ENCODE measurements around the gene RPS6KA6.
"Not testable (repeated sequence)": the region's sequence is repeated elsewhere in the genome, so short reads cannot be mapped to it uniquely, and the experiment has no call there.

RPS6KA6 gene

DNA sequence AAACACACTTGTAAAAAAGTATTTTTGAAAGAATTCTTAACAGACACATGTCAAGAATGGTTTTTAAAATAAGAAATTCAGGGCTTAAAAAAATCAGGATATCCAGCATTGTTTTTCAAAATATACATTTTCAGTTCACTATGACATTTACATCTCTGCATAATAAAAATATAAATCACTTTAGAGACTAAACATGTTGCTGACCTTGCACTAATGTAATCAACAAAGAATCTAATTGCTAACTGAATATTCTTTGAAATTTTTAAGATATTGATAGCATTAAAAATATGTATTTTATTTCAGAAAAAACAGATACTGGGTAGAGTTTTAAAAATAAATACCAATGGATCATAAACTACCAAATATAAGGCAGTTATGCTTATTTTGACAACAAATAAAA, 26.4 kb downstream of the RPS6KA6 start:
- FAIRE-seq: no peak

DNA sequence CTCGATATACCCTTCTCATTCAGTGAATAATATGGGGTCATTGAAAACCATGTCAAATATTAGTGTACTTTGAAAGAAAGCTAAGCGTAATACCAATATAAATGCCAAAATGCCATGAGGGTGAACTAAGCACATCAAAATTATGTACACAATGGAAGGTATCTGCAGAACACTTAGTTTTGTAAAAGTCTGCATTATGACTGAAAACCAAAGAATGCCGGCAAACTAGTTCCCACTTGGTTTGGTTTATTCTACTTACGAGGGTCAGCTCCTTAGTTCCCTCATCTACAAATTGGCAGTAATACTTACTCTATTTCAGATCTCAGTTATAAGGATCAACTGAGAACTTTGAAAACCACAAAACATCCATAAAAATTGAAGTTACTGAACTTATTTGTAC, 27.3 kb downstream of the RPS6KA6 start:
- FAIRE-seq: no peak

DNA sequence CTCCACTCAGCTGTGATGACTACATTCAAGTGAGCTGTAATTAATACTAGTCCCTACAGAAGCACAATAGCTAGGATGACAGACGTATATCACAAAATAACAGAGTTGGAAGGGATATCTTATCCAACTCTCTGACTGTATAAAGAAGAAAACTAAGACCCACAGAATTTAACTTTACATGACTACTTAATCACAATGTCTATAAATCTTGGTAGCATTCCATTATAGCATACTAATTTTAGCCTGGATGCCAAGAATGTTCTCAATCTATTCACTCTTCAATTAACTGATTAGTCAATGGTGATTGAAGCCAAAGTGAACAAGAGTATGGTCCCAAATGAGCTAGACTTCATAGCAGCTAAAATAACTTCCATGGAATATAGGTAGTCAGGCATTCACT, 31.2 kb downstream of the RPS6KA6 start:
- no peak for FAIRE-seq

DNA sequence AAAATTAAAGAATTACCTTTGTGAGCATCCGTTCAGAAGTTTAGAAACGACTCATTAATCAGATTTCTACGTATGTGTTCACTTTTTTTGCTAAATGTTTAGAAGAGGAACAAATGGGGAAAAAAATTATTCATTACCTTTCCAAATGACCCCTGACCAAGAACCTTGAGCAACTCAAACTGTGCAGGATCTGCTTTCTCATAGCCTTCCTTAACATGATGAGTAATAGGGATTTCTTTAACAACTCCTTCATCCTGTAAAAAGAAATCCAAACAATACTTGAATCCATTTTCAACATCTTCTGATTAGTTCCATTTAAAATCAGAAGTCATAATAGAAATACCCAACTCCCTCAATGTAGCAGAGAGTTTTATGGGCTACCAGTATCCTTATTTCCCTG, 32.1 kb downstream of the RPS6KA6 start:
- FAIRE-seq: no peak

DNA sequence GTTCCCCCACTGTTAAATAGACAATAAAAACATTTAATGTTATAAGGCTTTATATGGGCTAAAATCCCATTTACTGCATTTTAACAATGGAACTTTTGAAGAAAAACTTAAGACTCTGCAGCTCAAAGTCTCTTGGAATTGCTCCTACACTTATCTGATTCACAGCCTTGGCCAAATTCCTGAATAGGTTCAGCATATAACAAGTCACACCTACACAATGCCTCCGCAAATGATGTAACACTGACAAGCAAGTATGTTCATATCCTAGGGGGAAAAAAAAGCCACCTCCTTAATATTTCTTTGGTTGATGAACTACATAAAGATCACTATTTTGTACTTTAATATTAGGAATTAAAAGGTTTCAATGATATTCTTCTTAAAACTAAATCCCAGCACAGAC, 34.5 kb downstream of the RPS6KA6 start:
- no peak for FAIRE-seq

DNA sequence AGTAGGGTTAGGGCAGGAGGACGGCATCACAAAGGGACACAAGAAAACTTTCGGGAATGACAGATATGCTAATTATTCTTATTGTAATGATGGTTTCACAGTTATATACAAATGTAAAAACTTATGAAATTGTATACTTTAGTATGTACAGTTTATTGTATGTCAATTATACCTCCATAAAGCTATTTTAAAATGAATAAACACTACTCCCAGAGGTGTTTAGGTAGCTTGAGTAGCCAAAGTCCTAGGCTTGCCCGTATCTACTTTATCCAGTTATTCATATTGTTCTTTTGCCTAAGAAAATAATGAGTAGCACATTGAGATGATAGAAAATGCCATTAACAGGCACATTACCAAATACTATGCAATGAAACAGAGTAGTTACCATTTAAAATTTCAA, 43.0 kb downstream of the RPS6KA6 start:
- no peak for FAIRE-seq

DNA sequence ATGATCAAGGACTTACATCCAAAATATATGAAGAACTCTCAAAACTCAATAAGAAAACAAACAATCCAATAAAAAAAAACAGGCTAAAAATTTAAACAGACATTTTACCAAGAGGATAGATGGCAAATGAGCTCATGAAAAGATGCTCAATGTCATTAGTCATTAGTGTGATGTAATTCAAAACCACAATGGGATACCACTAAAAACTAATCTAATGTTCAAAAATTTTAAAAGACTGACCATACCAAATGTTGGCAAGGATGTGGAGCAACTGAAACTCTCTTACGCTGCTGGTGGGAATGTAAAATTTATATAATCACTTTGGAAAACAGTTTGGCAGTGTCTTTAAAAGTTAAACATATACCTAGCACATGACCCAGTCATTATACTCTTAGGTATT, 43.7 kb downstream of the RPS6KA6 start:
- FAIRE-seq: no peak

DNA sequence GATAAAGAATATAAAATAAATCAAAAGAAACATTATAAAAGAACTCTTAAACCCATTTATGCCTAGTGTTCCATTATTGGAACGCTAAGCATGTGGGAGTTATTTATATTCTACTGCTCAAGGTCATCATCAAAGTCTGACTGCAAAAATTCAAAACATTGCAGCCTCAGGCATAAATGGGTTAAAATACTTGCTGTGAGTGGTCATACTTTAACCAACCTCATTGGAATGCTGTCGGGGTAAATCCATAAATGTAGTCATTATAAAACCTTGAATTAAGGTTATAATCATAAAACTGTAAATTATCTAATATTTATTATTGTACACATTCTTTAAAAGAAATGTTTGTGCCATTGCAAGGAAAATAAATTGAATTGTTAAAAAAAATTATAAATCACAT, 55.0 kb downstream of the RPS6KA6 start:
- peak; percentile 23 for FAIRE-seq

DNA sequence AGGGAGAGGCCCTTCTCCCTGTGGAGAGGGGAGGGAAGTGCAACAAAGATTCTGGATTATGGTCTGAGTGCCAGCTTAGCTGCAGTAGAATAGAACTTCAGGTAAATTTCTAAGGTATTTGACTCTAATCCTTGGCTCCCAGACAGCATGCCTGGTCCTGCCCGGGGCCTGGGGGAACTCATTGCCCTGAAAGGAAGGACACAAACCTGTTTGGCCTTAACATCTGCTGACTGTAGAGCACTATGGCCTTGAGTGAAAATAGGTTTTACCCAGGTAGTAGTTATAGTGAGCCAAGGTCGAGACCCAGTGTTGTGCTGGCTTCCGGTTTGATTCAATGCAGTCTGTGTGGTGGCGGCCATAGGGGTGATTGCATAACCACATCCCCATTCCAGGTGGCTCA, 64.4 kb downstream of the RPS6KA6 start:
- no peak for FAIRE-seq

DNA sequence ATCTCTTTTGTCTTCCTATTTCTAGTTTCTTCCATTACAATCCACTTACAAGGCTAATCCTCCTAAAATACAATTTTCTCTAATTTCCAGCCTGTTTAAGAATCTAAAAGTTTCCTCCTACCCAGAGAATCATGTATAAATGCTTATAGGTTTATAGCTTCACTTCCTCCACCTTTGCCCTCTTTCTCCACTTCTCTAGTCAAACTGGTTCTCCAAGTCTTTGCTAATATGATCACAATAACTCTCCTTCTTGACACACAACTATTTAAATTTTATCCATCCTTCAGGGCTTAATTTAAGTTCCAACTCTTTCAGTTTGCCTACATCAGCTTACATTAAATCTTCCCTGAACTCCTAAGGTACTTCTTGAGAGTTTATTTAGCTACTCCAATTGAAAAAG, 69.2 kb downstream of the RPS6KA6 start:
- FAIRE-seq: no peak

DNA sequence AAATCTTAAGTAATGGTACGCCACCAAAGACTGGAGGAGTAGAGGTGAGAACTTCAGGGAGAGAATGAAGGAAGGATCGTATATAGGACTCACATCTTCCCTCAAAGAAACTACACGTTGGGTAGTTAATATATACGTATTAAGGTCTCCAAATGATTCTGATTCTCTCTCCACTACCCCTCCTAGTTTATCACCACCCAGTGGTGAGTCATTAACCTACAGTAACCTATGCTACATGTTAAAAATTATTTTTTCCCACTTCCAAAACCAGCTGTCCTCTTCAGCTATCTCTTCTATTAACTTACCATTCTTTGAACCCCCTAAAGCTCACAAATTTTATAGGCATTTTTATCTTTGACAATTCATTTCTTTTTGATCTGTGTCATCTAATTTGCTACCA, 69.7 kb downstream of the RPS6KA6 start:
- no peak for FAIRE-seq

DNA sequence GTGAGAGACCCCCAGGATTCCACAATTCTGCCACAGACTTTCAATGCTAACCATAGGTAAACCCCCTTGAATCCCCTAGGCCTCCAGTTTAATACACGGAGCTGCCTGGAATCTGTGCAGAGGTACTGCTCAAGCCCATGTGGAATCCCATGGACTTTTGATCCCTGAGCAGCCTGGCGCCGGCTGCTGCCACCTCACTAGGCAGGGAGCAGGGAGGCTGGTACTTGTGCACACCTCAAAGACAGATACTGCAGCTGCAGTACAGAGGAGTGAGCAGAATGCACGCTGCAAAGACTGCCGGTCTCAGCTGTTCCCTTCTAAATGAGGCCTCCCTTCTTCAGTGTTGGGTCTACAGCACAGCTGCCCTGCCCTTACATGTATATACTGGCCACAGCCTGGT, 79.4 kb downstream of the RPS6KA6 start:
- FAIRE-seq: no peak

DNA sequence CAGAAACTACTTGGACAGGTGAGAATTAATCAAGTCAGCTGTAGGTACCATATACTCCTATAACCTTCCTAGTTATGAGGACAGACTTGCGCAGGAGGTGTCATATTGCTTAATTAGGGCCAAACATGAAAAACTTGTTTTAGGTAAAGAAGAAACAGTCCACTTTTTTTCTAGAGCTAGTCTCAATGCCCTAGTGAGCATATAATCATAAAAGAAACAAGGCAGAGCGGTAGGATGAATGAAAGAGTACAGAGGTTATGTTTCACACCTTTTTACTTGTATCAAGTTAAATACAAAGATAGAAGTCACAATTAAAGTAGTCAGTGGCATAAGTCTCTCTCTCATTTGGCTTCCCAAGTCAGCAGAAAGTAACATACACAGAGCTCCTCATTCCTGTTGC, 88.9 kb downstream of the RPS6KA6 start:
- FAIRE-seq: no peak

DNA sequence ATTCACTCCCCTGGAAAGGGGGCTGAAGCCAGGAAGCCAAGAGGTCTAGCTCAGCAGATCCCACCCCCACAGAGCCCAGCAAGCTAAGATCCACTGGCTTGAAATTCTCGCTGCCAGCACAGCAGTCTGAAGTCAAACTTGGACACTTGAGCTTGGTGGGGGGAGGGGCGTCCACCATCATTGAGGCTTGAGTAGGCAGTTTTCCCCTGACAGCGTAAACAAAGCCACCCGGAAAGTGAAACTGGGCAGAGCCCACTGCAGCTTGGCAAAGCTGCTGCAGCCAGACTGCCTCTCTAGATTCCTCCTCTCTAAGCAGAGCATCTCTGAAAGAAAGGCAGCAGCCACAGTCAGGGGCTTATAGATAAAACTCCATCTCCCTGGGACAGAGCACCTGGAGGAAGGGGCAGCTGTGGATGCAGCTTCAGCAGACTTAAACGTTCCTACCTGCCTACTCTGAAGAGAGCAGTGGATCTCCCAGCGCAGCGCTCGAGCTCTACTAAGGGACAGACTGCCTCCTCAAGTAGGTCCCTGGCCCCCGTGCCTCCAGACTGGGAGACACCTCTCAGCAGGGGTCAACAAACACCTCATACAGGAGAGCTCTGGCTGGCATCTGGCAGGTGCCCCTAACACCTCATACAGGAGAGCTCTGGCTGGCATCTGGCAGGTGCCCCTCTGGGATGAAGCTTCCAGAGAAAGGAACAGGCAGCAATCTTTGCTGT, 108.4 kb downstream of the RPS6KA6 start:
- not testable (repeated sequence) for FAIRE-seq

DNA sequence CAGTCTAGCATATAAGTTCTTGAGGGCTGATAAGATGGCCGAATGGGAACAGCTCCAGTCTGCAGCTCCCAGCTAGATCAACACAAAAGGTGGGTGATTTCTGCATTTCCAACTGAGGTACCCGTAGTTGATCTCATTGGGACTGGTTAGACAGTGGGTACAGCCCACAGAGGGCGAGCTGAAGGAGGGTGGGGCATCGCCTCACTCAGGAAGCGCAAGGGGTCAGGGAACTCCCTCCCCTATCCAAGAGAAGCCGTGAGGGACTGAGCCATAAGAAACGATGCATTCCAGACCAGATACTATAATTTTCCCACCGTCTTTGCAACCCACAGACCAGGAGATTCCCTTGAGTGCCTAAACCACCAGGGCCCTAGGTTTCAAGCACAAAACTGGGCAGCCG, 109.0 kb downstream of the RPS6KA6 start:
- no peak for FAIRE-seq

DNA sequence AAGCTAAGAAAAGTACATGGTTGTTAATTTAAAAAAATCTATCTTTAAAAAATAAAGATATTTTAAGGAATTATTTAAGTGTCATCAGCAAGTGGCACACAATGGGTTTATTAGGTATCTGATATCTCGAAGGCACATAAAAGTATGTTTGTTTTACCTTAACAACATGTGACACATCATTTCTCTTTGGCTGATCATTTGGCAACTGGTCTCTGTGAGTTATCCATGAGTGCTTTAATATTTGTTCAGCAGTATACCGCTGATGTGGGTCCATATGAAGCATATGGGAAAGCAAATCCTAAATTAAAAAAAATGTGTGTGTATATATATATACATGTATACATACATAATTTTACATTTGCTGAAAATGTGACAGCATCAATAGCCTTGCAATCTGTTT, 123.2 kb downstream of the RPS6KA6 start:
- no peak for FAIRE-seq

DNA sequence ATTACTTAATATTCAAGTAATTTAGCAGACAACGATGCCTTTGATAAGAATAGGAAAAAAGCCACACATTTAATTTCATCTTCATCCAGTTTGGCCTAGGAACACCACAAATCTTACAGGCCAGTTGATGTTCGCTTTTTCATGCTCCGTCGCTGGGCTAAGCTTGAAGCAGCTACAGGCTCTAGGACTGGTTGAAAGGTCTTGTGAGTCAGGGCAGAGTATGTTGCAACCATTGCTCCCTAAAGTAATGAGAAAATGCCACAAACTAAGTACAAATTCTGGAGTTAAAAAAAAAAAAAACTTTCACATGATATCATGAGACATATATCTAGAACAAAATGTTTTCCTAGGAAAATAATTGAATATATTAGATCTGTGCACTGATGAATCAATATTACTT, 123.8 kb downstream of the RPS6KA6 start:
- FAIRE-seq: no peak

DNA sequence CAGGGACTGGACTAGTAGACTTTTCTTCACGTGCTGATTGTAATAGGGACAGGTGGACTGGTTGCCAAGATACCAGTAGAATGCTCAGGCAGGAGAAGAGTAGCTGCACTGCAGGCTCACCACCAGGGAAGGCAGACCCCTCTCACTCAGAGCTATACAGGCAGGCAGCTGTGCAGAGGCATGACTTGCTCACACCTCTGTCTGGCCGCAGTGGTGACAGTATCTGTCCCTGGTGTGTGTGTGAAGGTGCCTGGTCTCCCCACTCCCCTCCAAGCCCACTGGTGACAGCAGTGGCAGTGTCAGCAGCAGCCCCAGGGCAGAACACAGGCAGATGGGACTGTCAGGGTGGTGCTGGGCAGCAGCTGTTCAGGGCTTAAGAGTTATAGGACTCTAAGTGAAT, 140.7 kb downstream of the RPS6KA6 start:
- no peak for FAIRE-seq

DNA sequence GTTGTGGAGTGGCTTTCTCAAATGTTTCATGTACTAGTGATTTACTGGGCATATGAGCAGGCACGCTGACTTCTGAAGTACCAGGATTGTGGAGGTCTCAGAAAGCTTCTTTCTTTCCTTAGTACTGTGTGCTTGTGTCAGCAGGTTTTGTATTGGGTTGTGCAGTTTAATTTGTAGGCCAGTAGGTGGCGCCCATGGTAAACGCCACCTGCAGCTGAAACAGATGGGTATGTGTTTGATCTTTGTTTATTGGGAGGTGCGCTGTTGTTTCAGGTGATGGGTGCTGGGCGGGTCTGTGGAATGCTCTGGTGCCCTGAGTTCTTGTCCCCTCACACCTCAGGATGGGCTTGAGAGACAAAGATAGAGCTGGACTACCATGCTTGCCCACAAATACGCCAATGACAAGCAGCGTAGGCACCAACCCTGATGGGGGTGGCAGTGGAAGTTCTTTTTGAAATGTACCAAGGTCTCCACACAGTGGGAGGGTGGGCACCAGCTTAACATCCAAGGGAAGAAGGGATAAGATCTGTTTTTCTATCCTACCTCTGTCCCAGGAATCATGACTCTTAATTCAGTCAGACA, 141.5 kb downstream of the RPS6KA6 start:
- no peak for FAIRE-seq

DNA sequence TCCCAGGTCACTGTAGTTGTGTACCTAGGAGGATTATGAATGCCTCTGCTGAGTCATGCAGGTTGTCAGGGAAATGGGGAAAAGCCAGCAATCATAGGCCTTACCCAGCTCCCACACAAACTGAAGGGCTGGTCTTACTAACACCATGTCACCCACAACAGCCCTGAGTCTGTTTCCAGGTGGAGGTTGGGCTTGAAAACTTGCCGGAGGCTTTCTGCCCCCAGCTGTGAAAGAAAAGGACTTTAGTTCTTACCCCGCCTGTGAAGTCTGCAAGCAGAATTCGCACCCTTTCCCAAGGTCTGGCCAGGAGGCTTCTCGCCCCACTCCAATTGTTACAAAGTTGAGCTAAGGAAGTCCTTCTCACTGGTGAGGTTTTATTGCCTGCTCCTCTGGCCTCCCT, 143.9 kb downstream of the RPS6KA6 start:
- FAIRE-seq: no peak

All from endometrium (tissue), 2 donors.